Dendritic cell treated with granulocyte-macrophage colony-stimulating factor and Interleukin-4, amounts not matched to agents 40 ng/mL and 50 ng/mL, for 4 days (primary cell): ENCODE results near the gene MRPL12.
A peak's percentile ranks its signal among the peaks of the same experiment; 100 is the strongest.
"Not testable (repeated sequence)": the region's sequence is repeated elsewhere in the genome, so short reads cannot be mapped to it uniquely, and the experiment has no call there.

Experiments
- H3K27ac Mint-ChIP-seq: one replicate; pipeline ENCODE4 v1.8.0; 2022; ENCODE audit warnings: mild to moderate bottlenecking, mixed read lengths
- H3K27me3 Mint-ChIP-seq: one replicate; pipeline ENCODE4 v1.8.0; 2022; ENCODE audit warnings: mild to moderate bottlenecking, mixed read lengths
- H3K36me3 Mint-ChIP-seq: one replicate; pipeline ENCODE4 v1.8.0; 2022; ENCODE audit warnings: low read depth, mixed read lengths
- H3K4me1 Mint-ChIP-seq: one replicate; pipeline ENCODE4 v1.8.0; 2022; ENCODE audit warnings: low read depth, mixed read lengths
- H3K4me3 Mint-ChIP-seq: one replicate; pipeline ENCODE4 v1.8.0; 2022; ENCODE audit warnings: mild to moderate bottlenecking, moderate library complexity, mixed read lengths
- H3K9me3 Mint-ChIP-seq: one replicate; pipeline ENCODE4 v1.8.0; 2022; ENCODE audit warnings: mixed read lengths
- intact Hi-C: fragments of 100-400 bp; cut with micrococcal nuclease; formaldehyde crosslinking; loops from one replicate; pipeline ENCODE4 v1.15.0; 2022

MRPL12 gene

DNA sequence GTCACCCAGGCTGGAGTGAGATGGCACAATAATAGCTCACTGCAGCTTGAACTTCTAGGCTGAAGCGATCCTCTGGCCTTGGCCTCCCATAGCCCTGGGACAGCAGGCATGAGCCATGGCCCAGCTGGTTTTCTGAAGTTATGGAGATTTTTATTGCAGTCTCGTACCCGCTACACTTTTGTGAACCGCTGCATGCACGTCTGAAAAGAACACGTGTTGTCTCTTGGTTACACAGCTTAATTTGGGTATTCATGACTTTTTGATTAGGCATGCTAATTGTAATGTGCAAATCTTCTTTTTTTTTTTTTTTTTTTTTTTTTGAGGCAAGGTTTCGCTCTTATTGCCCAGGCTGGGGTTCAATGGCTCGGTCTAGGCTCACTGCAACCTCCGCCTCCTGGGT, 22.3 kb downstream of the MRPL12 start:
- Mint-ChIP-seq H3K4me3 (no peak overlapping the region), H3K27me3 (peaks cover 28% of the 10 kb centered on the region), H3K36me3 (no peaks in the 10 kb centered on the region), H3K9me3 (no peaks in the 10 kb centered on the region), H3K27ac (no peak overlapping the region), H3K4me1 (peaks cover 13% of the 10 kb centered on the region)
- intact Hi-C loops = no loop called here

DNA sequence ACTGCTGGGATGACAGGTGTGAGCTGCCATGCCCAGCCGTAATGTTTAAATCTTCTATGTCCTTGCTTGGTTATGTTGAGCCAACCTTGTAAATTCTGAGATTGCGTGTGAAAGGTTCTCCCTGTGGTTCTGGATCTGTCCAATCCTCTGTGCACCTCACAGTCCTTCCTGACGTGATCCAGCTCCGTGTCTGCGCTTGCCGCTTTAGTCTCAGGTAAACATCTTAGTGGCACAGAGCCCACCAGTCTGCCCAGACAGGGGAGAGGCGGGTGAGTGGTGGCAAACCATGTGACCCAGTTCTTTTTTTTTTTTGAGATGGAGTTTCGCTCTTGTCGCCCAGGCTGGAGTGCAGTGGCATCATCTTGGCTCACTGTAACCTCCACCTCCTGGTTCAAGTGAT, 22.8 kb downstream of the MRPL12 start:
- intact Hi-C loops = no loop called here
- H3K9me3 Mint-ChIP-seq = no peaks in the 10 kb centered on the region

DNA sequence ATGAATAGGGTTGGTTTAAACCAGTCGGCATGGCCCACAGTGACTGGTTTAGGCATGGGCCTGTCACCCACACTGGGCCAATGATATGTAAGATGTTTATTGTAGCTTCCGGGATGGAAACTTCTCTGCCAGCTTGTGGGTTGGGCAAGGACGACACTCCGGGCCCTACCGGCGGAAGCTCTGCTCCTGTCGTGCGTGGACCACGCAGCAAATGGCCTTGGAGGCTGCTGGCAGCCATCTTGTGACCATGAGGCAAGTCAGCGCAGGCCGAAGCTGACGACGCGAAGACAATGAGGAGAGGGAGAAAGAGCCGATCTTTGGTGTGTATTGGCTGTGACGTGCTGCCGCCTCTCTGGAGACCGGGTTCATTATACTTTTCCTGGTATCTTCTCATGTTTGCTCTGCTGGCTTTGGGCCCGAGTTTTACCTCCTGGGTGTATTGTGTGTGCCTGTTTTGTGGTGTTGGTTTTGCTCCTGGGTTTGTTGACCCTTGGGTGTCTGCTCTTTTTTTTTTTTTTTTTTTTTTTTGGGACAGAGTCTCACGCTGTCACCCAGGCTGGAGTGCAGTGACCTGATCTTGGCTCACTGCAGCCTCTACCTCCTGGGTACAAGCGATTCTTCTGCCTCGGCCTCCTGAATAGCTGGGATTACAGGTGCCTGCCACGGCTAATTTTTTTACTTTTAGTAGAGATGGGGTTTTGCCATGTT, 24.3 kb downstream of the MRPL12 start:
- Mint-ChIP-seq H3K4me1 (peaks cover 20% of the 10 kb centered on the region), H3K36me3 (no peaks in the 10 kb centered on the region), H3K9me3 (no peaks in the 10 kb centered on the region), H3K27ac (no peak overlapping the region), H3K4me3 (no peak overlapping the region), H3K27me3 (peaks cover 35% of the 10 kb centered on the region)
- intact Hi-C loops = no loop called here

More for the DNA sequence above, 22.8 kb downstream of the MRPL12 start:
- Mint-ChIP-seq H3K27me3 (peaks cover 33% of the 10 kb centered on the region), H3K4me1 (peaks cover 14% of the 10 kb centered on the region), H3K4me3 (no peak overlapping the region), H3K27ac (no peak overlapping the region), H3K36me3 (no peaks in the 10 kb centered on the region)

DNA sequence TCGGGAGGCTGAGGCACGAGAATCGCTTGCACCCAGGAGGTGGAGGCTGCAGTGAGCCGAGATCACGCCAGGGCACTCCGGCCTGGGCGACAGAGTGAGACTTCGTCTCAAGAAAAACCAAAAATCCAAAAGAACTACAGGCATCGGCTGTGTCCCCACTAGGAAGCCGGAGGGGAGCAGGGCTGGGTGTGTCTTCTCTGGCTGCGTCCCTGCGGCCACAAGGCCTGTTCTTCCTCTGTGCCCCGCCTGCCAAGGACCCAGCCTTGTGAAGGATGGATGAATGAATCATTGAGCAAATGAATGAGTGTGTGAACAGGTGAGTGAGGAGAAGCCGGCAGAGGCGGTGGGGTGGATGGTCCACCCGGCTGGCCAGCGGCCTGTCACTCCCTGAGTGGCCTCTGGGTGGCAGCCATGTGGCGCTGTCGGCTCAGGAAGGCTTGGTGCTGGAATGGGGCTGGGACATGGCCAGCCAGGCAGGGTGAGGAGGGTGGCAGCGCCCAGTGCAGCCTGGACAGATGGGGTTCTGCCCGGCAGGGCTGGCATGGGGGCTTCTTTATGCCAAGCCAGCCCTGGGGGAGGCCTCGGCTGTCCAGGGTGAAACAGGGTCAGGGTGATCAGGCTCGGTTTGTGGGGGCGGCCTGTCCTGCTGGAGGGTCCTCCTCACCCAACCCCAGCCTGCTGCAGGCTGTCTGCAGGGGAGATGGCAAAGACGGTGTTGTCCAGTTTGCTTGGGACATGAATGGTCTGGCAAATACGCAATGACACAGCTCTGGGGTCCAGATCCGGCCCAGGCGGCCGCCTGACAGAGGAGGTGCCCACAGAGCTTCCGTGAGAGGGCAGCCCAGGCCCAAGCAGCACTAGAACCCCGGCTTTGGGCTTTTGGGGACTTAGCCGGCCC, 30.6 kb downstream of the MRPL12 start:
- H3K4me3 Mint-ChIP-seq = no peak overlapping the region
- intact Hi-C loops = no loop called here
- H3K36me3 Mint-ChIP-seq = no peaks in the 10 kb centered on the region
- peak overlapping the region; percentile 50 for H3K27ac Mint-ChIP-seq
- no peaks in the 10 kb centered on the region for H3K9me3 Mint-ChIP-seq
- H3K4me1 Mint-ChIP-seq = peaks cover 42% of the 10 kb centered on the region
- peaks cover 30% of the 10 kb centered on the region for H3K27me3 Mint-ChIP-seq

DNA sequence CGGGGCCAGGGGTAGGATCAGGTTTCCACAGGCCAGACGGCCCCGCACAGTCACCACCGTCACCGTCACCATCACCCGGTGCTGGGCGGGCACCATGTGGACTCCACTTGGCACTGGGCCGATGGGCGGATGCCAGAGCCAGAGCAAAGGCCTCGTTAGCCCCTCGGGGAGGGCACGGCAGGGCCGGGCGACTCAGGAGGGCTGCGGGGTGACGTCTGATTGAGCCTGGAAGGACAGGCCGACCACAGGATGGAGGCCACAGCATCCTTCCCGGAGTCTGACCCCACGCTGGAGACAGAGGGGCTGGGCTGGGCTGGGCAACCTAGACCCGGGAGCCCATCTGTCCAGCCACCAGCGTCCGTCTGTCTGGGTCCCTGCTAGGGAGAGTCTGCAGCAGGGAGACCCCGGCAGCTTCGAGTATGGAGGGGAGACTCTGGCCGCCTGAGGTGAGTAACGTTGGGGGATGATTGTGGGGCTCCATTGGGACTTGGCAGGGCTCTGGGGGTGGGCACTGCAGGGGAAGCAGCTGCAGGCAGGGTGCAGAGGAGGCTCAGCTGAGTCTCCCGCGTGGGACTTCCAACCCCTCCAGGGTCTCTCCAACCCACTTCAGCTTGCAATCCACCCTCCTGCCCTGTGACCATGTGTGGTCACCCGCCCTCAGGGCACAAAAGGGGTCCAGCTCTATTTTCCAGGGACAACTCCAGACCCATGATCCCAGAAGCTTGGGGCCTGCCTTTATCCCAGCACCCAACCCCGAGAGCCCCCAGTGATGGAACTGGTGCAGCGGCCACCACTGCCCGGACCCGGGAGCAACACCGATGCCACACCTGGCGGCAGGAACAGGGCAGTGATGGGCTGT, 31.5 kb downstream of the MRPL12 start:
- Mint-ChIP-seq H3K9me3 (no peaks in the 10 kb centered on the region), H3K27ac (no peak overlapping the region), H3K4me1 (peaks cover 42% of the 10 kb centered on the region), H3K4me3 (no peak overlapping the region), H3K27me3 (peaks cover 32% of the 10 kb centered on the region), H3K36me3 (no peaks in the 10 kb centered on the region)
- intact Hi-C loops = no loop called here

DNA sequence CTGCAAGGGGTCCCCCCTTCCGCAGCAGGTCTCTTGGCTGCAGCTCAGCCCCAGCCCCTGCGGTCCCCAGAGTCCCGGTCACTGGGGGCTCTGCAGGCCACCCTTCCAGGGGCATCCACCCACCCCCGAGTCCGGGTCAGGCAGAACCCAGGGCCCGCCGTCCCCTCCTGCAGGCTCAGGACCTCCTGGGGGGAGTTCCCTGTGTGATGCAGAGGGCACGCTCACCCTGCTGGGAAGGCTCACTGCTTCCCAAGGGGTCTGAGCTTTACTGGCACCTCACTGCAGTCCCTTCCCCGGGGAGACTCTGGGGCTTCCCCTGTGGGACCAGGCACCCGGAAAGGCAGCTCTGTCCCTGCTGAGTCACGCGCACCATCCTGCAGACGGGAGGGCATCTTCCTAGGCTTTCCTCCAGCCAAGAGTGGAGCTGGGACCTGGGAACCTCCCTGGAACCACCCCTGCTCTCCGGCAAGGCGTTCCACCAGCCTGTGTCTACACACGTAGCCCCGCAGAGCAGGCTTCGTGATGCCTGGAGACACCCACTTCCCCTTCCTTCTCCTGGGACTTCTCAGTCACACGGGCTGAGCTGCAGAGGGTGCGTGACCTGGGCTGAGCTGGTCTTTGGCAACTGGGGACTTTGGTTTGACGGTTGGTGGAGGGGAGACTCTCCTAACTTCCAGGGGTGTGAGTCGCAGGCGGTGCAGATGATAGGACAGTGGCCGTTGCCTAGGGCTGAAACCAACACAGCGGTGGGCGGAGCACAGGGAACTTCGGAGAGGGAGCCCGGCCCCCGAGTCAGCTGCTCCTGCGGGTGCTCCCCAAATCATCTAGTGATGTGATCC, 32.3 kb downstream of the MRPL12 start:
- Mint-ChIP-seq H3K4me3 (peak overlapping the region; percentile 74), H3K27ac (peak overlapping the region; percentile 89), H3K4me1 (peaks cover 42% of the 10 kb centered on the region), H3K27me3 (peaks cover 37% of the 10 kb centered on the region), H3K9me3 (no peaks in the 10 kb centered on the region), H3K36me3 (no peaks in the 10 kb centered on the region)
- intact Hi-C loops = no loop called here

DNA sequence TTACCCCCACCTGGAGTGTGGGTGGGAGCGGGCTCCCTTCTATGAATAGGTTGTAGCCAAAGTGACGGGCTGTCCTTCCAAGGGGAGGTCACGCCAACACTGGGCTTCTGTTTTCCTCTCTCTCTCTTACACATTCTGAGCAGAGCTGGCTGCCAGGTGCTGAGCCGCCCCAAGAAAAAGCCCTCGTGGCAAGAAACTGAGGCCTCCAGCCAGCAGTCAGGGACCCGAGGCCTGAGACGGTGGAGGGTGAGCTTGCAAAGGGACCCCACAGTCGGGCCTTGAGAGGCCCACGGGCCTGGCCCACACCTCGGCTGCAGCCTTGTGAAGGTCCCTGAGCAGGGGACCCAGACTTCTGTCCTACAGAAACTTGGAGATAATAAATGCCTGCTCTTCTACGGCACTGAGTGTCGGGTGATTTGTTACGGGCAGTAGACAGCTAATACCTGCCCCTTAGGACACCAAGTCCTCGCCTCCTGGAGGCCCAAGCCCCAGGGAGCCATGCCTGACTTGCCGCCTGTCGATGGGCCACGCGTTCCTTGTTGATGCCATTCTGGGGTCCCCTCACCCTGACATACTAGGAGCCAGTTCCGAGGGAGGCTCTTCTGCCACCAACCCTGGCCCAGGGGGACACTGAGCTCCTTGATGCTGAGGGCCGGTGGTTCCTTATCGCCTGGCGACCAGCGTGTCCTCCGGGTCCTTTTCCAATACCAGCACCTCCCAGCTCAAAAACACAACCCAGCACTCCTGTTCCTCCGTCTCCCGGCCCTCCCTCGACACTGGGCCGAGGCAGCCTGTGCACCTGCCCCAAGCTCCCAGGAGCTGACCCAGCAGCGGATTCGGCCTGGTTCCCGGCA, 35.0 kb downstream of the MRPL12 start:
- Mint-ChIP-seq H3K9me3 (no peaks in the 10 kb centered on the region), H3K27ac (no peak overlapping the region), H3K4me1 (peaks cover 45% of the 10 kb centered on the region), H3K36me3 (no peaks in the 10 kb centered on the region), H3K4me3 (no peak overlapping the region), H3K27me3 (peaks cover 37% of the 10 kb centered on the region)
- intact Hi-C loops = no loop called here

DNA sequence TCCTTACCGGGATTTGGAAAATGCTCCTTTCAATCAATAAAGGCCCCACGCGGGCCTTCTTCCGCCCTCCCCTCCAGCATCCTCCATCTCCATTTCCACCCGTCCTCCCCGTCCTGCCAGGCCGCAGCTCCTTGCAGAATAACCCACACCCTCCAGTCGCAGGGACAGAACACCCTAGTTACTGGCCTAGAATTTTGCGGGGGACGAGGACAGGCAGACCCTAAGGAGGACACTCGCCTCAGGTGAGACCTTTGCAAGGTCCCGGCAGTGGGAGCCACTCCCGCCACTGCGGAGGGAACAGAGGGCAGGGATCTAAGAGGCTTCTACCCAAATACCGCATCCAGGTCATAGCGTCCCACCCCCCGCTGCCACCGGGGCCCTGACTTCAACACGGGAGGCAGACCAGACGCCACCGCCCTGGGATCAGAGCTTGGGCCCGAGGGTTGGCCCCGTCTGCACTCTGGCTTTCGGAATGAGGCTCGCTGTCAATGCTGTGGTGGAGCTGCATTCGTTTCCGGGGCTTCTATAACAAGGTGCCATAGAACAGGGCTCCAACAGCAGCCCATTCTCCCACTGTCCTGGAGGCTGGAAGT, 35.7 kb downstream of the MRPL12 start:
- Mint-ChIP-seq H3K9me3 (no peaks in the 10 kb centered on the region), H3K27ac (no peak overlapping the region), H3K27me3 (peaks cover 29% of the 10 kb centered on the region), H3K36me3 (no peaks in the 10 kb centered on the region), H3K4me1 (peaks cover 39% of the 10 kb centered on the region), H3K4me3 (no peak overlapping the region)
- intact Hi-C loops = no loop called here

DNA sequence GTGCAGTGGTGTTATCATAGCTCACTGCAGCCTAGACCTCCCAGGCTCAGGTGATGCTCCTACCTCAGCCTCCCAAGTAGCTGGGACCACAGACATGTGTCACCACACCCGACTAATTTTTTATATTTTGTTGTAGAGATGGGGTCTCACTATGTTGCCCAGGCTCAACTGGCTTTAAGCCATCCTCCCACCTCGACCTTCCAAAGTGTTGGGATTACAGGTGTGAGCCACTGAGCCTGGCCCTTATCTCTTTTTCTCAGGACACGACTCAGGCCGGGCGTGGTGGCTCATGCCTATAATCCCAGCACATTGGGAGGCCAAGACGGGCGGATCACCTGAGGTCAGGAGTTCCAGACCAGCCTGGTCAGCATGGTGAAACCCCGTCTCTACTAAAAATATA, 36.4 kb downstream of the MRPL12 start:
- H3K9me3 Mint-ChIP-seq, intact Hi-C loops, H3K27ac Mint-ChIP-seq, H3K4me3 Mint-ChIP-seq, H3K36me3 Mint-ChIP-seq: not testable (repeated sequence)
- Mint-ChIP-seq H3K27me3 (peaks cover 28% of the 10 kb centered on the region), H3K4me1 (peaks cover 34% of the 10 kb centered on the region)

DNA sequence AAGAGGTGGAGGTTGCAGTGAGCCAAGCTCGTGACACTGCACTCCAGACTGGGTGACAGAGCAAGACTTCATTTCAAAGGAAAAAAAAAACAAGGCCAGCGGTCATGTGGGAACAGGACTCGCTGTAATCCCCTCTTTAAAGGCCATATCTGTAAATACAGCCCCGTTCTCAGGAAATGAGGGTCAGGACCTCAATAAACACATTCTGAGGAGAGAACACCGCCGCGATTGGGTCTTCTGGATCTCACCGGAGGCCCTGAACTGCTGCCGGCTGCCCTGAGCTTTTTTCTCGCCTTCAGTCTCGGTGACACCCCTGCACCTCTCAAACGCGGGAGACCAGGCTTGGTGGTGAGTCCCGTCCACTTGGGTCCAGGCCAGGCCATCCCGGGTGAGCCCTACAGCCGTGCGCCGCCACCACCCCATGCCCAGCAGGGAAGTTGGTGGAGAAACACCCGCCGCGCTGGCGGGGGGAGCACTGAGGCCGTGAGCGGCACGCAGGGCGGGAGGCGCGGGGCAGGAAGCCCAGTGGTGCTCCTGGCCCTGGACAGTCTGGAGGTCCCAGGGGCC, 37.3 kb downstream of the MRPL12 start:
- Mint-ChIP-seq H3K4me1 (peaks cover 25% of the 10 kb centered on the region), H3K27ac (no peak overlapping the region), H3K36me3 (no peaks in the 10 kb centered on the region), H3K4me3 (no peak overlapping the region), H3K9me3 (no peaks in the 10 kb centered on the region), H3K27me3 (peaks cover 28% of the 10 kb centered on the region)
- intact Hi-C loops = no loop called here

DNA sequence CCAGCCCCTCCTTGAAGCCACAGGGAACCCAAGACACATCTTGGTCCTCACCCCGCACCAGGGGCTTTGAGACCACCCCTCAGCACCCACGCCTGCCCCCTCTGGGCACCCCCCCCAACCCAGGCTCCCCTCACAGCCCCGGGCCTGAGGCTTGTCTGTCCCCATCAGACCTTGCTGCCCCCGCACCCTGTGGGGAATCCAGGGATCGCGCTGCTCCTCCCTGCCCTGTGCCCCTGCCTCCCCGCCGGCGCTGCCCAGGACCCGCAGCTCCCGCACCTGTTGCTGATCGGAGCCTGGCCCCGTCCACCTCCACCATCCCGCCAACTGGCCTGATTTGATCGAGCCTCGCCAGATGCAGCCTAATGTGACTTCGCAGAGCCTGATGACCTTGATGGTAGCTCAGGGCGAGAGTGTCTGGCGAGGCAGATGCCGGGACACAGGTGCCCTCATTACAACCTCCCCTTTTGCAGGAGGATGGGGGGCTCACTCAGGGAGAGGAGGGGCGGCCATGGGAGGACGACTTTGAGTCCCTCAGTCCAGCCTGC, 38.0 kb downstream of the MRPL12 start:
- no peaks in the 10 kb centered on the region for H3K36me3 Mint-ChIP-seq
- H3K27me3 Mint-ChIP-seq = peaks cover 28% of the 10 kb centered on the region
- H3K4me1 Mint-ChIP-seq = peaks cover 19% of the 10 kb centered on the region
- H3K9me3 Mint-ChIP-seq = no peaks in the 10 kb centered on the region
- intact Hi-C loops = no loop called here
- no peak overlapping the region for H3K4me3 Mint-ChIP-seq
- peak overlapping the region; percentile 55 for H3K27ac Mint-ChIP-seq
